A673 (cell line): ENCODE results near the gene ASMTL.

Experiments used
- EZH2 ChIP-seq: fragments of 200-600 bp; sonication (generic); IDR thresholded peaks from 2 replicates; pipeline ENCODE4 v1.6.1; 2017; ENCODE audit warnings: borderline replicate concordance, low read depth, mild to moderate bottlenecking, mixed read lengths, antibody characterized with exemption, low read length; ENCODE audit not compliant: poor library complexity, severe bottlenecking
- TF ChIP-seq, protein P1 (sequence below): fragments of 300-800, 200-600 bp; sonication (generic); conservative IDR thresholded peaks from 2 replicates; pipeline ENCODE4 v1.5.1; 2017; ENCODE audit warnings: low read depth, mild to moderate bottlenecking, antibody characterized with exemption, low read length, moderate library complexity, mixed read lengths

- TF ChIP-seq, protein P1, sequence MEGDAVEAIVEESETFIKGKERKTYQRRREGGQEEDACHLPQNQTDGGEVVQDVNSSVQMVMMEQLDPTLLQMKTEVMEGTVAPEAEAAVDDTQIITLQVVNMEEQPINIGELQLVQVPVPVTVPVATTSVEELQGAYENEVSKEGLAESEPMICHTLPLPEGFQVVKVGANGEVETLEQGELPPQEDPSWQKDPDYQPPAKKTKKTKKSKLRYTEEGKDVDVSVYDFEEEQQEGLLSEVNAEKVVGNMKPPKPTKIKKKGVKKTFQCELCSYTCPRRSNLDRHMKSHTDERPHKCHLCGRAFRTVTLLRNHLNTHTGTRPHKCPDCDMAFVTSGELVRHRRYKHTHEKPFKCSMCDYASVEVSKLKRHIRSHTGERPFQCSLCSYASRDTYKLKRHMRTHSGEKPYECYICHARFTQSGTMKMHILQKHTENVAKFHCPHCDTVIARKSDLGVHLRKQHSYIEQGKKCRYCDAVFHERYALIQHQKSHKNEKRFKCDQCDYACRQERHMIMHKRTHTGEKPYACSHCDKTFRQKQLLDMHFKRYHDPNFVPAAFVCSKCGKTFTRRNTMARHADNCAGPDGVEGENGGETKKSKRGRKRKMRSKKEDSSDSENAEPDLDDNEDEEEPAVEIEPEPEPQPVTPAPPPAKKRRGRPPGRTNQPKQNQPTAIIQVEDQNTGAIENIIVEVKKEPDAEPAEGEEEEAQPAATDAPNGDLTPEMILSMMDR: no peak
- no peak for TF ChIP-seq EZH2
Observed at GRCh38 chrX:1442724-1443367, 9.9 kb downstream of the ASMTL start.
